Neutrophil (primary cell): ENCODE data around the gene LARP7.
A peak's percentile ranks its signal among the peaks of the same experiment; 100 is the strongest.
"Not testable (repeated sequence)": the region's sequence is repeated elsewhere in the genome, so short reads cannot be mapped to it uniquely, and the experiment has no call there.

ENCODE experiments used
- H3K27ac ChIP-seq: fragments of 200-600 bp; sonication (generic); 2 replicates; pipeline ENCODE4 v1.5.1; 2016; ENCODE audit warnings: mild to moderate bottlenecking, moderate library complexity
- H3K27me3 ChIP-seq: fragments of 200-600 bp; sonication (generic); 2 replicates; pipeline ENCODE4 v1.6.0; 2016; ENCODE audit warnings: mild to moderate bottlenecking
- H3K36me3 ChIP-seq: fragments of 200-600 bp; sonication (generic); 2 replicates; pipeline ENCODE4 v1.5.1; 2017
- H3K4me1 ChIP-seq, 2 experiments: fragments of 200-600 bp in 1 of 2; sonication (generic) in 1 of 2; 1 replicate in 1 of 2; 2 replicates in 1 of 2; pipeline versions ENCODE4 v1.5.1 to v1.6.1; 2013 to 2016; ENCODE audit warnings: low read depth in 1 of 2, low read length in 1 of 2, mild to moderate bottlenecking in 1 of 2, moderate library complexity in 1 of 2; ENCODE audit not compliant: control insufficient read depth in 1 of 2, insufficient read depth in 1 of 2
- H3K4me3 ChIP-seq, 2 experiments: fragments of 200-600 bp in 1 of 2; sonication (generic) in 1 of 2; 1 replicate in 1 of 2; 2 replicates in 1 of 2; pipeline ENCODE4 v1.5.1; 2013 to 2016; ENCODE audit warnings: low read depth in 1 of 2, low read length in 1 of 2, mild to moderate bottlenecking in 1 of 2, moderate library complexity in 1 of 2
- H3K9me3 ChIP-seq: fragments of 200-600 bp; sonication (generic); 2 replicates; pipeline ENCODE4 v1.5.1; 2016
- TF ChIP-seq, protein P1 (sequence below): fragments of 200-600 bp; sonication (generic); IDR thresholded peaks from 2 replicates; pipeline ENCODE4 v1.5.1; 2016; ENCODE audit warnings: antibody characterized with exemption

LARP7 gene

DNA sequence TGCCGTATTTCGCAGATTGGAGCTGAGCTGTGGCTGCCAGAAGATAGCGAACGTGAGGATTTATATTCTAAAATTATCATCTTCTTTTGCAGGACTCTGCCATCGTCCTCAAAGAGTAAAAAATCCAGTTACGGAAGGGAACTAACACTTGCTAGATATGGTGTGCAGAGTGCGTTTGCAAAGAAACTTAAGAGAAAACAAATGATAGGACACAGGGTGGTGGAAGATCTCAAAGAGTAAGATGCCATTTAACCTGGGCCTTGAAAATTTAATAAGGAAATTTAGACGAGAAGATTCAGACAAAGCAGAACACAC is 566 bp downstream of the LARP7 start:
- Histone ChIP-seq H3K9me3 (no peaks in the 10 kb centered on the region), H3K27me3 (no peaks in the 10 kb centered on the region), H3K36me3 (peaks cover 2% of the 10 kb centered on the region), H3K4me3 (peak overlapping the region; percentile 79 to 87), H3K4me1 (peaks cover 29 to 30% of the 10 kb centered on the region in 2 experiments), H3K27ac (peak overlapping the region; percentile 99)
- TF ChIP-seq, protein P1, sequence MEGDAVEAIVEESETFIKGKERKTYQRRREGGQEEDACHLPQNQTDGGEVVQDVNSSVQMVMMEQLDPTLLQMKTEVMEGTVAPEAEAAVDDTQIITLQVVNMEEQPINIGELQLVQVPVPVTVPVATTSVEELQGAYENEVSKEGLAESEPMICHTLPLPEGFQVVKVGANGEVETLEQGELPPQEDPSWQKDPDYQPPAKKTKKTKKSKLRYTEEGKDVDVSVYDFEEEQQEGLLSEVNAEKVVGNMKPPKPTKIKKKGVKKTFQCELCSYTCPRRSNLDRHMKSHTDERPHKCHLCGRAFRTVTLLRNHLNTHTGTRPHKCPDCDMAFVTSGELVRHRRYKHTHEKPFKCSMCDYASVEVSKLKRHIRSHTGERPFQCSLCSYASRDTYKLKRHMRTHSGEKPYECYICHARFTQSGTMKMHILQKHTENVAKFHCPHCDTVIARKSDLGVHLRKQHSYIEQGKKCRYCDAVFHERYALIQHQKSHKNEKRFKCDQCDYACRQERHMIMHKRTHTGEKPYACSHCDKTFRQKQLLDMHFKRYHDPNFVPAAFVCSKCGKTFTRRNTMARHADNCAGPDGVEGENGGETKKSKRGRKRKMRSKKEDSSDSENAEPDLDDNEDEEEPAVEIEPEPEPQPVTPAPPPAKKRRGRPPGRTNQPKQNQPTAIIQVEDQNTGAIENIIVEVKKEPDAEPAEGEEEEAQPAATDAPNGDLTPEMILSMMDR, result no peak

DNA sequence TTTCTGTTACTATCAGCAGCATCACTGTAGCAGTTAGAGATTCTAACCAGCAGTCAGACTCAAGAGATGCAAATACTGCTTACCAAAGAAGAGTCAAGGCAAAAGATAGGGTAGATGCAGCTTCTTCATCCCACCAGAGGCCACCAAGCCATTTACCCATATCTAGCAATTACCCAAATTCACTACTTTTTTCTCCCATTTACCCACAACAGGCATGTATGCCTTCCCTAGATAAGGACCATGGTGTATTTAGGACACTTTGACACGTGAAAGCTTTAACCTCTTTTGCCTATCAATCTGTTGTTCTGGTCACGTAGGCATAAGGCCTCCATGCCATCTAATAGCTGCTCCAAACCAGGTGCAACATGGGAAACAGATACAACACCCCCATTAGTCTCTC is 5.6 kb downstream of the LARP7 start:
- peaks cover 32% of the 10 kb centered on the region for H3K36me3 ChIP-seq
- H3K27me3 ChIP-seq, result no peaks in the 10 kb centered on the region
- H3K9me3 ChIP-seq, result no peaks in the 10 kb centered on the region
- H3K4me3 ChIP-seq, result no peak overlapping the region
- no peak overlapping the region for H3K27ac ChIP-seq
- peaks cover 21 to 22% of the 10 kb centered on the region in 2 experiments for H3K4me1 ChIP-seq
- TF ChIP-seq, protein P1, result no peak

DNA sequence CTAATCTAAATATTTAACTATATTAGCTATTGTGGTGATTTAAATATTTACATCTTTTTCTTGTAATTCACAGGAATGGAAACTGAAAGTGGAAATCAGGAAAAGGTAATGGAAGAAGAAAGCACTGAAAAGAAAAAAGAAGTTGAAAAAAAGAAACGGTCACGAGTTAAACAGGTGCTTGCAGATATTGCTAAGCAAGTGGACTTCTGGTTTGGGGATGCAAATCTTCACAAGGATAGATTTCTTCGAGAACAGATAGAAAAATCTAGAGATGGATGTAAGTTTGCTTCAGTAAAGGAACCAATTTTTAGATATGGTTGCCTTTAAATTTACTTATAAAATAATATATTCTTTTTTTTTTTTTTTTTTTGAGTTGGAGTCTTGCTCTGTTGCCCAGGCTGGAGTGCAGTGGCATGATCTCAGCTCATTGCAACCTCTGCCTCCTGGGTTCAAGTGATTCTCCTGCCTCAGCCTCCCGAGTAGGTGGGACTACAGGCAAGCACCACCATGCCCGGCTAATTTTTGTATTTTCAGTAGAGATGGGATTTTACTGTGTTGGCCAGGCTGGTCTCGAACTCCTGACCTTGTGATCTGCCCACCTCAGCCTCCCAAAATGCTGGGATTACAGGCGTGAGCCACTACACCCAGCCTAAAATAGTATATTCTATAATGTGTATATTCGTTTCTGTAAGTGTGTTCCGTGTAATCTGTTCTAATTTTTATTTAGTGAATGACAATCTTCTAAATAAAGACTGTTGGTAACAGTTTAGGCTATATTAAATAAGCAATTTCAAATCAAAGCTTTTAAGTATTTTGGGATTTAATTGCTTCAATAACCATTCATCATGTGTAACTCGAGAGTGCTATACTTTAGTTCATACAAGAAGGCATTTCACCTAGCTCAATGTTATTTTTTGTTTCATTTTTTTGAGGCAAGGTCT is 7.9 kb downstream of the LARP7 start:
- peaks cover 55% of the 10 kb centered on the region for H3K36me3 ChIP-seq

DNA sequence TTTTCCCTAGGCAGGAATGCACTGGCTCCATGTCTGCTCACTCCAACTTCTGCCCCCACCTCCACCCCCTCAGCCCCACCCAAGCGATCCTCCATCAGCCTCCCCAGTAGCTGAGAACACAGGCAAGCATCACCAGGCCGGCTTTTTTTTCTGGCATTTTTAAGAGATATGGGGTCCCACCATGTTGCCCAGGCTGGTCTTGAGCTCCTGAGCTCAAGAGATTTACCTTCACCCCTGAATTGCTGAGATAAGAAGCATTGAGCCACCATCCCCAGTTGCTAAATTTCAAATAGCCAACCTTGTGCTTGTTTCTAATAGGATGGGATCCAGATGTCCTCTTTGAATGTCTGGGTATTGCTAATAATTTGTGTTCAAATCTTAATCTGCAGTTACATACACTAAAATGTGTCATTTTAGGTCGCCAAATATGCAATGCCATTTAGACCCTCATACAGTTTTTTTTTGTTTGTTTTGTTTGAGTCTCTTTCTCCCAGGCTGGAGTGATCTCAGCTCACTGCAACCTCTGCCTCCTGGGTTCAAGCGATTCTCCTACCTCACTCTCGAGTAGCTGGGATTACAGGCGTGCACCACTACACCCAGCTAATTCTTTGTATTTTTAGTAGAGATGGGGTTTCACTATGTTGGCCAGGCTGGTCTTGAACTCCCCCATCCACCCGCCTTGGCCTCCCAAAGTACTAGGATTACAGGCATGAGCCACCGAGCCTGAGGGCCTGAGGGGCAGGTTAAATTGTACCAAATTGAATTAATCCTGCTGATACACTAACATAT is 8.8 kb downstream of the LARP7 start:
- H3K27me3 ChIP-seq, result no peaks in the 10 kb centered on the region
- H3K27ac ChIP-seq, result no peak overlapping the region
- peaks cover 64% of the 10 kb centered on the region for H3K36me3 ChIP-seq
- TF ChIP-seq, protein P1, result no peak
- H3K4me1 ChIP-seq, result peaks cover 11 to 13% of the 10 kb centered on the region in 2 experiments
- no peak overlapping the region for H3K4me3 ChIP-seq
- H3K9me3 ChIP-seq, result no peaks in the 10 kb centered on the region

More for the DNA sequence above, 7.9 kb downstream of the LARP7 start:
- H3K27me3 ChIP-seq, H3K9me3 ChIP-seq, H3K4me3 ChIP-seq, H3K27ac ChIP-seq: not testable (repeated sequence)
- peaks cover 11 to 13% of the 10 kb centered on the region in 2 experiments for H3K4me1 ChIP-seq

DNA sequence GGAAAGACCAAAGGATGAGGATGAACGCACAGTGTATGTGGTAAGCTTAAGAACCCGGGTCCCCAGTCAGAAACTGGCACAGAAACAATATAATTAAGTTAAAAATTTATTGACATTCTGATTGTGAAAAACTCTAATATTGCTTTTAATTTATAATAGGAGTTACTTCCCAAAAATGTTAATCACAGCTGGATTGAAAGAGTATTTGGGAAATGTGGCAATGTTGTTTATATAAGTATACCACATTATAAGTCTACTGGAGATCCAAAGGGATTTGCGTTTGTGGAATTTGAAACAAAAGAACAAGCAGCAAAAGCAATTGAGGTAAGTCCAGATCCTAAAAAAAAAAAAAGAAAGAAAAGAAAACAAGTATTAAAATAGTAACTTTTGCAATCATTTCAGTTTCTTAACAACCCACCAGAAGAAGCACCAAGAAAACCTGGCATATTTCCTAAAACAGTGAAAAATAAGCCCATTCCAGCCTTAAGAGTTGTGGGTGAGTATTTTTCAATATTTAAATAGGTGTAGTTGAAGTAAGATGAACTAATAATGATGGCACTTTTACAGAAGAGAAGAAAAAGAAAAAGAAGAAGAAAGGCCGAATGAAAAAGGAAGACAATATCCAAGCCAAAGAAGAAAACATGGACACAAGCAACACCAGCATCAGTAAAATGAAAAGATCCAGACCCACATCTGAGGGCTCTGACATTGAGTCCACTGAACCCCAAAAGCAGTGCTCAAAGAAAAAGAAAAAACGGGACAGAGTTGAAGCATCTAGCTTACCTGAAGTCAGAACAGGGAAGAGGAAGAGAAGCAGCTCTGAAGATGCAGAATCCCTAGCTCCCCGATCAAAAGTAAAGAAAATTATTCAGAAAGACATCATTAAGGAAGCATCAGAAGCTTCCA is 9.9 kb downstream of the LARP7 start:
- peaks cover 75% of the 10 kb centered on the region for H3K36me3 ChIP-seq
- TF ChIP-seq, protein P1, result no peak
- H3K27me3 ChIP-seq, result no peaks in the 10 kb centered on the region
- H3K4me3 ChIP-seq, result no peak overlapping the region
- no peaks in the 10 kb centered on the region for H3K9me3 ChIP-seq
- no peak overlapping the region for H3K27ac ChIP-seq
- peaks cover 5 to 7% of the 10 kb centered on the region in 2 experiments for H3K4me1 ChIP-seq
